Hippocampal formation (tissue), 2 donors: ENCODE data around the gene VWA5B1.

ENCODE experiments used
- DNase-seq, 2 donors: peaks; one replicate each; lab custom pipeline; 2025; lab: John Stamatoyannopoulos, UW

VWA5B1 gene

GRCh38 chr1:20349561-20349960 lies 58.9 kb downstream of the VWA5B1 start:
- DNase-seq, result no peak

GRCh38 chr1:20349971-20350370 lies 59.3 kb downstream of the VWA5B1 start:
- DNase-seq, result no peak

GRCh38 chr1:20350421-20350820 lies 59.7 kb downstream of the VWA5B1 start:
- no peak for DNase-seq

- DNase-seq, result no peak
Measured at GRCh38 chr1:20351911-20352701, 61.4 kb downstream of the VWA5B1 start.

- DNase-seq, result no peak
Measured at GRCh38 chr1:20353836-20354235, 63.2 kb downstream of the VWA5B1 start.

GRCh38 chr1:20354610-20355009 lies 63.9 kb downstream of the VWA5B1 start:
- no peak for DNase-seq

- DNase-seq, result no peak
Measured at GRCh38 chr1:20355101-20355827, 64.6 kb downstream of the VWA5B1 start.

GRCh38 chr1:20355828-20356735 lies 65.4 kb downstream of the VWA5B1 start:
- no peak for DNase-seq

GRCh38 chr1:20356850-20357459 lies 66.3 kb downstream of the VWA5B1 start:
- DNase-seq, result no peak

GRCh38 chr1:20357796-20358195 lies 67.1 kb downstream of the VWA5B1 start:
- DNase-seq, result no peak

- no peak for DNase-seq
Measured at GRCh38 chr1:20358761-20359263, 68.1 kb downstream of the VWA5B1 start.

- DNase-seq, result no peak
Measured at GRCh38 chr1:20359451-20360330, 69.0 kb downstream of the VWA5B1 start.

- no peak for DNase-seq
Measured at GRCh38 chr1:20361401-20361800, 70.7 kb downstream of the VWA5B1 start.

GRCh38 chr1:20361805-20362381 lies 71.2 kb downstream of the VWA5B1 start:
- peak; percentile 43 to 61 for DNase-seq

GRCh38 chr1:20362856-20363255 lies 72.2 kb downstream of the VWA5B1 start:
- DNase-seq, result no peak

GRCh38 chr1:20365421-20366055 lies 74.9 kb downstream of the VWA5B1 start:
- DNase-seq, result no peak

- no peak for DNase-seq
Measured at GRCh38 chr1:20366056-20366462, 75.4 kb downstream of the VWA5B1 start.

GRCh38 chr1:20366463-20367115 lies 75.9 kb downstream of the VWA5B1 start:
- no peak for DNase-seq

- DNase-seq, result no peak
Measured at GRCh38 chr1:20367116-20367585, 76.5 kb downstream of the VWA5B1 start.
